ENCODE data around the gene UGT1A6. TPM values are rescaled to one million over a fixed set of nuclear protein-coding genes. Genes with fewer than 3 reads are reported as not detected.

The UGT1A6 gene
- total RNA-seq, 6 experiments from 2014 or later: 79.4 to 315 (median 139) TPM

DNA sequence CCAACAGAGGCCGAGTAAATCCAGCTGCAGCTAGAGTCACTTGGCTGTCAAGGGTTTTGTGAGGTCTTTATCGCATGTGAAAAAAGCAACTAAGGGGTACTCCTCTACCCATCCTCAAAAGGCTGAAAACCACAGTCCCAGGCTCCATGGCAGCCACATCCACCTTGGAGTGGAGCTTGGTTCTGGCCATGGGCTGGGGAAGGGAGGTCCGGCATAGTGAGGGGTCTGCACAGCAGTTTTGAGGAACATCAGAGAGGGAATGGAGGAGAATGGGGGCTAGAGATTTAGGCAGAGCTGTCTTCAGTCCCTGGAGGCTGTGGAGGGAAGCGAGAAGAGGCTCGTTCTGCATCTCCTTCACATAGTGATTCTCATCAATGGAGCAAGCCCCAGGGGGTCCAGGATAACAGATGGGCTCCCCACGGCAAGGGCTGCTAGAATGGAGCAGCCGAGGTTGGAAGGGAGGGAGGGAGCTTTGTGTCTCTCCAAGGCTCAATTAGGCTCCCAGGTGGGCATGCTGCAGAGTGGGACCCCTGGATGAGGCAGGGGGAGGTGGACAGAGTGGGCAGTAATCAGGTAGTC lies 106.5 kb downstream of the UGT1A6 start:
- intact Hi-C loops (cut with DNase I): no loop called here
- H3K4me3 ChIP-seq: no peak overlapping the region
- no peaks in the 10 kb centered on the region for H3K27me3 ChIP-seq
- H3K4me1 ChIP-seq: no peaks in the 10 kb centered on the region
- no peak for TF ChIP-seq CTCF (IDR thresholded peaks at IDR 0.05)
- no peak for TF ChIP-seq POLR2A (IDR thresholded peaks at IDR 0.05)
- no peak overlapping the region for H3K27ac ChIP-seq
- H3K36me3 ChIP-seq: no peaks in the 10 kb centered on the region
- DNase-seq (no peak), ATAC-seq (no peak)
- H3K9me3 ChIP-seq: no peaks in the 10 kb centered on the region
- WGBS (ENCODE audit: insufficient coverage, low coverage, low lambda C conversion rate, missing lambda C conversion rate): 57% methylated on average over 6 of the region's 7 CpGs

DNA sequence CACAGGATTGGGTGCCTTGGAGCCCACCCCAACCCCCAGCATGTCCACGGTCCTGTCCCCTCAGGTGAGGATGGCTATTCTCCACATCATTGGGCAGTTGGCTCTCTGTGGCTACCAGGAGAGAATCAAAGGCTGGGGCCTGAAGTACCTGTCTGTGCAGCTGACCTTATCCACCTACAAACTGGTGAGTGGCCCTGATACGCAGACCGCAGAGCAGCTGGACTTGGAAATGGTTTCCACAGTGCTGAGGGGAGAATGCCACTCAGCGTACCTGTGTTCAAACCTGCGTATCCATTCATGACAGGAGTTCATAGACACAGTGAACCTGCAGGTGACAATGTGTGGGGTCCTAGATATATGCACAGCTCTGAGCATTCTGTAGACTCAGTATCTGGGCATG lies 107.0 kb downstream of the UGT1A6 start:
- TF ChIP-seq CTCF (IDR thresholded peaks at IDR 0.05): no peak
- TF ChIP-seq POLR2A (IDR thresholded peaks at IDR 0.05): no peak
- DNase-seq: no peak
- no peak for ATAC-seq
- Histone ChIP-seq H3K27me3 (no peaks in the 10 kb centered on the region), H3K36me3 (no peaks in the 10 kb centered on the region), H3K27ac (no peak overlapping the region), H3K4me3 (no peak overlapping the region), H3K4me1 (no peaks in the 10 kb centered on the region), H3K9me3 (no peaks in the 10 kb centered on the region)
- no CpG with 5 or more reads among the region's 5 CpGs for WGBS (ENCODE audit: insufficient coverage, low coverage, low lambda C conversion rate, missing lambda C conversion rate)
- intact Hi-C loops (cut with DNase I): no loop called here

GRCh38 chr2:233800208-233800607 lies 107.5 kb downstream of the UGT1A6 start:
- DNase-seq (no peak), ATAC-seq (no peak)
- TF ChIP-seq POLR2A (IDR thresholded peaks at IDR 0.05) (no peak), CTCF (IDR thresholded peaks at IDR 0.05) (no peak)
- Histone ChIP-seq H3K36me3 (no peaks in the 10 kb centered on the region), H3K4me3 (no peak overlapping the region), H3K9me3 (no peaks in the 10 kb centered on the region), H3K27me3 (no peaks in the 10 kb centered on the region), H3K27ac (no peak overlapping the region), H3K4me1 (no peaks in the 10 kb centered on the region)
- WGBS (ENCODE audit: insufficient coverage, low coverage, low lambda C conversion rate, missing lambda C conversion rate): 75% methylated on average over 1 of the region's 7 CpGs
- intact Hi-C loops (cut with DNase I): no loop called here

- no peak overlapping the region for H3K4me3 ChIP-seq
- no peaks in the 10 kb centered on the region for H3K36me3 ChIP-seq
- TF ChIP-seq POLR2A (IDR thresholded peaks at IDR 0.05) (no peak), CTCF (IDR thresholded peaks at IDR 0.05) (no peak)
- H3K27ac ChIP-seq: no peak overlapping the region
- intact Hi-C loops (cut with DNase I): no loop called here
- H3K9me3 ChIP-seq: no peaks in the 10 kb centered on the region
- no peaks in the 10 kb centered on the region for H3K4me1 ChIP-seq
- 74% methylated on average over 7 of the region's 9 CpGs for WGBS (ENCODE audit: insufficient coverage, low coverage, low lambda C conversion rate, missing lambda C conversion rate)
- ATAC-seq (no peak), DNase-seq (no peak)
- no peaks in the 10 kb centered on the region for H3K27me3 ChIP-seq
Observed at GRCh38 chr2:233801357-233802131, 108.9 kb downstream of the UGT1A6 start.

Measured in right lobe of liver (tissue), 6 donors.